ENCODE results near the gene PCDHB10. TPM values are rescaled to one million over a fixed set of nuclear protein-coding genes. Genes with fewer than 3 reads are reported as not detected.
"Not testable (repeated sequence)": the region's sequence is repeated elsewhere in the genome, so short reads cannot be mapped to it uniquely, and the experiment has no call there.

PCDHB10 gene
- total RNA-seq, 1 donor from 2014 or later = 2.1 TPM

GRCh38 chr5:141196363-141196762 is 4.2 kb downstream of the PCDHB10 start:
- intact Hi-C loops (cut with DNase I) = no loop called here
- no peaks in the 10 kb centered on the region for H3K4me1 ChIP-seq
- TF ChIP-seq CTCF (IDR thresholded peaks at IDR 0.05) = no peak
- H3K9me3 ChIP-seq = peaks cover 38% of the 10 kb centered on the region
- H3K4me3 ChIP-seq = no peak overlapping the region
- H3K27me3 ChIP-seq = no peaks in the 10 kb centered on the region
- no peaks in the 10 kb centered on the region for H3K36me3 ChIP-seq
- DNase-seq (no peak), ATAC-seq (no peak)
- no peak overlapping the region for H3K27ac ChIP-seq

GRCh38 chr5:141199359-141200235 is 7.4 kb downstream of the PCDHB10 start, which contains the start of gene PCDHB11:
PCDHB11 (plus strand) TSS chr5:141199627; CDS start chr5:141199775, 148 bp downstream.
- ATAC-seq (no peak), DNase-seq (no peak)
- Histone ChIP-seq H3K4me1 (no peaks in the 10 kb centered on the region), H3K4me3 (peak within 1 kb of the TSS; percentile 0), H3K36me3 (no peaks in the 10 kb centered on the region), H3K27ac (no peak within 1 kb of the TSS), H3K27me3 (no peaks in the 10 kb centered on the region), H3K9me3 (peaks cover 25% of the 10 kb centered on the region)
- intact Hi-C loops (cut with DNase I) = no loop called here
- TF ChIP-seq CTCF (IDR thresholded peaks at IDR 0.05) = peak; percentile 7

GRCh38 chr5:141201126-141201525 is 9.0 kb downstream of the PCDHB10 start:
- H3K36me3 ChIP-seq; ATAC-seq; H3K27me3 ChIP-seq; H3K4me3 ChIP-seq; H3K27ac ChIP-seq; DNase-seq; H3K4me1 ChIP-seq; intact Hi-C loops (cut with DNase I): not testable (repeated sequence)
- H3K9me3 ChIP-seq = peaks cover 21% of the 10 kb centered on the region

GRCh38 chr5:141201646-141202045 is 9.5 kb downstream of the PCDHB10 start:
- peaks cover 16% of the 10 kb centered on the region for H3K9me3 ChIP-seq
- ATAC-seq; H3K4me1 ChIP-seq; H3K27me3 ChIP-seq; H3K27ac ChIP-seq; H3K36me3 ChIP-seq; DNase-seq; intact Hi-C loops (cut with DNase I); H3K4me3 ChIP-seq: not testable (repeated sequence)

- no peak for DNase-seq
- Histone ChIP-seq H3K27ac (no peak within 1 kb of the TSS), H3K27me3 (no peaks in the 10 kb centered on the region), H3K9me3 (peaks cover 5% of the 10 kb centered on the region), H3K4me1 (no peaks in the 10 kb centered on the region), H3K36me3 (no peaks in the 10 kb centered on the region), H3K4me3 (peak within 1 kb of the TSS; percentile 12)
- intact Hi-C loops (cut with DNase I) = no loop called here
- no peak for ATAC-seq
- TF ChIP-seq CTCF (IDR thresholded peaks at IDR 0.05) = peak; percentile 22
Observed at GRCh38 chr5:141208478-141208877, 16.3 kb downstream of the PCDHB10 start, which contains the start of gene PCDHB12. PCDHB12 (plus strand) TSS chr5:141208719; CDS start chr5:141208908, 189 bp downstream.

- H3K36me3 ChIP-seq; H3K4me1 ChIP-seq; H3K27ac ChIP-seq; DNase-seq; H3K4me3 ChIP-seq; intact Hi-C loops (cut with DNase I); ATAC-seq; H3K27me3 ChIP-seq; H3K9me3 ChIP-seq: not testable (repeated sequence)
Observed at GRCh38 chr5:141210281-141210680, 18.1 kb downstream of the PCDHB10 start.

- DNase-seq; H3K4me3 ChIP-seq; H3K36me3 ChIP-seq; H3K9me3 ChIP-seq; intact Hi-C loops (cut with DNase I); H3K27me3 ChIP-seq; H3K27ac ChIP-seq; H3K4me1 ChIP-seq; ATAC-seq: not testable (repeated sequence)
Observed at GRCh38 chr5:141210849-141211248, 18.7 kb downstream of the PCDHB10 start.
